BE2C (cell line): ENCODE measurements around the gene DCXR.

ENCODE experiments used
- DNase-seq: peaks from one replicate; pipeline ENCODE4 v3.0.0-alpha.2; 2020
- H3K27me3 ChIP-seq: fragments of 250-450 bp; sonication (Bioruptor Pico); 2 replicates; pipeline ENCODE4 v1.5.1; 2020; ENCODE audit warnings: mild to moderate bottlenecking
- H3K36me3 ChIP-seq: fragments of 250-450 bp; sonication (Bioruptor Pico); 2 replicates; pipeline ENCODE4 v1.5.1; 2020; ENCODE audit warnings: mild to moderate bottlenecking
- H3K4me1 ChIP-seq: fragments of 250-450 bp; sonication (Bioruptor Pico); 2 replicates; pipeline ENCODE4 v1.5.1; 2020
- H3K4me3 ChIP-seq: 2 replicates; pipeline ENCODE4 v1.5.1; 2011; ENCODE audit warnings: low read depth, low read length
- H3K9me3 ChIP-seq: fragments of 250-450 bp; sonication (Bioruptor Pico); 2 replicates; pipeline ENCODE4 v1.5.1; 2020
- CTCF ChIP-seq: IDR thresholded peaks from 2 replicates; pipeline ENCODE4 v1.5.1; 2012; ENCODE audit warnings: mild to moderate bottlenecking, low read depth, low read length

DCXR gene

GRCh38 chr17:82063424-82064415 lies 26.2 kb upstream of the DCXR start:
- Histone ChIP-seq H3K27me3 (no peaks in the 10 kb centered on the region), H3K4me3 (peak overlapping the region; percentile 93), H3K36me3 (peaks cover 56% of the 10 kb centered on the region), H3K4me1 (no peaks in the 10 kb centered on the region), H3K9me3 (no peaks in the 10 kb centered on the region)
- DNase-seq: no peak
- no peak for TF ChIP-seq CTCF

- no peak for DNase-seq
- Histone ChIP-seq H3K36me3 (peaks cover 62% of the 10 kb centered on the region), H3K27me3 (no peaks in the 10 kb centered on the region), H3K9me3 (no peaks in the 10 kb centered on the region), H3K4me1 (no peaks in the 10 kb centered on the region), H3K4me3 (no peak overlapping the region)
- TF ChIP-seq CTCF: no peak
These were observed 25.5 kb upstream of the DCXR start for GRCh38 chr17:82062984-82063368.

- Histone ChIP-seq H3K36me3 (peaks cover 69% of the 10 kb centered on the region), H3K4me3 (no peak overlapping the region), H3K4me1 (no peaks in the 10 kb centered on the region), H3K27me3 (no peaks in the 10 kb centered on the region), H3K9me3 (no peaks in the 10 kb centered on the region)
- TF ChIP-seq CTCF: no peak
- DNase-seq: no peak
These were observed 24.8 kb upstream of the DCXR start for GRCh38 chr17:82062076-82062983.

- no peaks in the 10 kb centered on the region for H3K4me1 ChIP-seq
- H3K4me3 ChIP-seq: no peak overlapping the region
- TF ChIP-seq CTCF: no peak
- H3K36me3 ChIP-seq: peaks cover 79% of the 10 kb centered on the region
- H3K27me3 ChIP-seq: no peaks in the 10 kb centered on the region
- H3K9me3 ChIP-seq: no peaks in the 10 kb centered on the region
- no peak for DNase-seq
These were observed 23.8 kb upstream of the DCXR start for GRCh38 chr17:82061047-82061925.

GRCh38 chr17:82060614-82061013 lies 23.1 kb upstream of the DCXR start:
- no peaks in the 10 kb centered on the region for H3K9me3 ChIP-seq
- TF ChIP-seq CTCF: no peak
- H3K4me3 ChIP-seq: no peak overlapping the region
- H3K36me3 ChIP-seq: peaks cover 86% of the 10 kb centered on the region
- H3K4me1 ChIP-seq: no peaks in the 10 kb centered on the region
- no peaks in the 10 kb centered on the region for H3K27me3 ChIP-seq
- no peak for DNase-seq
